Right lung (tissue), 5 donors: ENCODE data around the gene FGFRL1. TPM values are rescaled to one million over a fixed set of nuclear protein-coding genes. Genes with fewer than 3 reads are reported as not detected.
"Not testable (repeated sequence)": the region's sequence is repeated elsewhere in the genome, so short reads cannot be mapped to it uniquely, and the experiment has no call there.

ENCODE experiments used
- DNase-seq, 2 donors: peaks; one replicate each; pipeline ENCODE4 v3.0.0-alpha.2; 2013
- polyA plus RNA-seq, 5 donors: library from polyadenylated mRNA; unstranded; fragments of 120-200 nt; gene quantifications; one replicate each; pipeline versions ENCODE4 v1.2.1 to v1.2.3, GENCODE V29; 2013; ENCODE audit warnings: inconsistent platforms in 1 of 5, low replicate concordance in 1 of 5; ENCODE audit not compliant: insufficient read length in 5 of 5, insufficient read depth in 1 of 5

Gene FGFRL1
- polyA plus RNA-seq, 5 donors, result 15.1 to 31.3 (median 20.7) TPM

- no peak for DNase-seq
These were observed 37.6 kb downstream of the FGFRL1 start for GRCh38 chr4:1048773-1049590.

- DNase-seq, result no peak
These were observed 38.1 kb downstream of the FGFRL1 start for GRCh38 chr4:1049591-1049905.

- no peak for DNase-seq
These were observed 39.2 kb downstream of the FGFRL1 start for GRCh38 chr4:1050486-1051213.

GRCh38 chr4:1051472-1051871 is 40.0 kb downstream of the FGFRL1 start:
- DNase-seq, result no peak

GRCh38 chr4:1052231-1052671 is 40.8 kb downstream of the FGFRL1 start:
- DNase-seq, result no peak

GRCh38 chr4:1053080-1053661 is 41.7 kb downstream of the FGFRL1 start:
- peak; percentile 48 to 58 for DNase-seq

GRCh38 chr4:1053891-1054290 is 42.5 kb downstream of the FGFRL1 start:
- not testable (repeated sequence) for DNase-seq

- not testable (repeated sequence) for DNase-seq
These were observed 43.3 kb downstream of the FGFRL1 start for GRCh38 chr4:1054696-1055242.

GRCh38 chr4:1055243-1055701 is 43.8 kb downstream of the FGFRL1 start:
- not testable (repeated sequence) for DNase-seq

GRCh38 chr4:1055721-1056590 is 44.5 kb downstream of the FGFRL1 start:
- no peak for DNase-seq

- no peak for DNase-seq
These were observed 45.4 kb downstream of the FGFRL1 start for GRCh38 chr4:1056671-1057402.

- no peak for DNase-seq
These were observed 45.9 kb downstream of the FGFRL1 start for GRCh38 chr4:1057403-1057745.

GRCh38 chr4:1058198-1058996 is 47.0 kb downstream of the FGFRL1 start:
- no peak for DNase-seq

GRCh38 chr4:1058997-1059665 is 47.7 kb downstream of the FGFRL1 start:
- DNase-seq, result no peak

- DNase-seq, result no peak
These were observed 48.7 kb downstream of the FGFRL1 start for GRCh38 chr4:1060121-1060520.

GRCh38 chr4:1060621-1061020 is 49.2 kb downstream of the FGFRL1 start:
- DNase-seq, result no peak

GRCh38 chr4:1061056-1061700 is 49.8 kb downstream of the FGFRL1 start:
- no peak for DNase-seq

- no peak for DNase-seq
These were observed 50.3 kb downstream of the FGFRL1 start for GRCh38 chr4:1061760-1062159.

GRCh38 chr4:1062419-1062818 is 51.0 kb downstream of the FGFRL1 start:
- no peak for DNase-seq
